ENCODE results near the gene CNR2.

Gene CNR2

GRCh38 chr1:23889074-23889473 is 24.1 kb downstream of the CNR2 start:
- TF ChIP-seq, protein P1, sequence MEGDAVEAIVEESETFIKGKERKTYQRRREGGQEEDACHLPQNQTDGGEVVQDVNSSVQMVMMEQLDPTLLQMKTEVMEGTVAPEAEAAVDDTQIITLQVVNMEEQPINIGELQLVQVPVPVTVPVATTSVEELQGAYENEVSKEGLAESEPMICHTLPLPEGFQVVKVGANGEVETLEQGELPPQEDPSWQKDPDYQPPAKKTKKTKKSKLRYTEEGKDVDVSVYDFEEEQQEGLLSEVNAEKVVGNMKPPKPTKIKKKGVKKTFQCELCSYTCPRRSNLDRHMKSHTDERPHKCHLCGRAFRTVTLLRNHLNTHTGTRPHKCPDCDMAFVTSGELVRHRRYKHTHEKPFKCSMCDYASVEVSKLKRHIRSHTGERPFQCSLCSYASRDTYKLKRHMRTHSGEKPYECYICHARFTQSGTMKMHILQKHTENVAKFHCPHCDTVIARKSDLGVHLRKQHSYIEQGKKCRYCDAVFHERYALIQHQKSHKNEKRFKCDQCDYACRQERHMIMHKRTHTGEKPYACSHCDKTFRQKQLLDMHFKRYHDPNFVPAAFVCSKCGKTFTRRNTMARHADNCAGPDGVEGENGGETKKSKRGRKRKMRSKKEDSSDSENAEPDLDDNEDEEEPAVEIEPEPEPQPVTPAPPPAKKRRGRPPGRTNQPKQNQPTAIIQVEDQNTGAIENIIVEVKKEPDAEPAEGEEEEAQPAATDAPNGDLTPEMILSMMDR (IDR thresholded peaks at IDR 0.05; ENCODE audit: low read depth, low read length, missing control alignments) = no peak
- DNase-seq (ENCODE audit: low read depth) = no peak
- H3K4me3 ChIP-seq (ENCODE audit: low read depth, low read length) = no peak overlapping the region; the same call in 1 of the 2 replicates

DNA sequence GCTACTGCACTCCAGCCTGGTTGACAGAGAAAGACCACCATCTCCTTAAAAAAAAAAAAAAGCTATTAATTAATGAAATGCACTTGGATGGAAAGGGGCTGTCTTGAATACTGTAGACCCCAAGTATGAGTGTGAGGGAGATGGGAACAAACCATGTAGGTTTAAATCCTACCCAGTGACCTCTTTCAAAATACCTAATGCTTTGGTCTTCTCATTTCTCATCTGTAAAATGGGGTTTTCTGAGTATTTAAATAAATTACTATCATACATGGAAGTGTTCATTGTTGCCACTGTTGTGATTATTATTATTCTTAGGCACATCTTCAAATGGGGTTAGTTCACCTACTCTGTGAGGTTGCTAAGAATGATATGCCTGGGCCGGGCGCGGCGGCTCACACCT is 27.9 kb downstream of the CNR2 start:
- H3K4me3 ChIP-seq (ENCODE audit: low read depth, low read length) = no peak overlapping the region
- TF ChIP-seq, protein P1 (IDR thresholded peaks at IDR 0.05; ENCODE audit: low read depth, low read length, missing control alignments) = no peak
- no peak for DNase-seq (ENCODE audit: low read depth)

DNA sequence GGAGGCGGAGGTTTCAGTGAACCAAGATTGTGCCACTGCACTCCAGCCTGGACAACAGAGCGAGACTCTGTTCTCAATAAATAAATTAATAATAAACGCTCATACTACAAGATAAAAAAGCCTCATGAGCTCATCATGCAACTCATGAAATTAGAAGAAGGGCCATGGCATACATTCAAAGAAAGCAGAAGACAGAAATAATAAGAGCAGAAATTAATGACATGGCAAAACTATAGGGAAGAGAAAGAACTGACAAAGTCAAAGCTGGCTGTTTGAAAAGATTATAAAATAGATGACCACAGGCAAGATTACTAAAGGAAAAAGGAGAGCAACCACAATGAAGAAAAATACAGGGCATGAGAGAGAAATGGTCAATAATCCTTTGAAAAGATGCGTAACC is 30.4 kb downstream of the CNR2 start:
- H3K4me3 ChIP-seq (ENCODE audit: low read depth, low read length) = no peak overlapping the region
- DNase-seq (ENCODE audit: low read depth) = no peak
- TF ChIP-seq, protein P1 (IDR thresholded peaks at IDR 0.05; ENCODE audit: low read depth, low read length, missing control alignments) = no peak

- TF ChIP-seq, protein P1 (IDR thresholded peaks at IDR 0.05; ENCODE audit: low read depth, low read length, missing control alignments) = no peak
- DNase-seq (ENCODE audit: low read depth) = no peak
- H3K4me3 ChIP-seq (ENCODE audit: low read depth, low read length) = no peak overlapping the region
These were observed 33.4 kb downstream of the CNR2 start for GRCh38 chr1:23879809-23880208.

- TF ChIP-seq, protein P1 (IDR thresholded peaks at IDR 0.05; ENCODE audit: low read depth, low read length, missing control alignments) = no peak
- H3K4me3 ChIP-seq (ENCODE audit: low read depth, low read length) = no peak overlapping the region
- no peak for DNase-seq (ENCODE audit: low read depth)
These were observed 34.5 kb downstream of the CNR2 start for GRCh38 chr1:23878668-23879067.

GRCh38 chr1:23875382-23875781 is 37.8 kb downstream of the CNR2 start:
- DNase-seq (ENCODE audit: low read depth) = no peak
- H3K4me3 ChIP-seq (ENCODE audit: low read depth, low read length) = no peak overlapping the region
- TF ChIP-seq, protein P1 (IDR thresholded peaks at IDR 0.05; ENCODE audit: low read depth, low read length, missing control alignments) = no peak

DNA sequence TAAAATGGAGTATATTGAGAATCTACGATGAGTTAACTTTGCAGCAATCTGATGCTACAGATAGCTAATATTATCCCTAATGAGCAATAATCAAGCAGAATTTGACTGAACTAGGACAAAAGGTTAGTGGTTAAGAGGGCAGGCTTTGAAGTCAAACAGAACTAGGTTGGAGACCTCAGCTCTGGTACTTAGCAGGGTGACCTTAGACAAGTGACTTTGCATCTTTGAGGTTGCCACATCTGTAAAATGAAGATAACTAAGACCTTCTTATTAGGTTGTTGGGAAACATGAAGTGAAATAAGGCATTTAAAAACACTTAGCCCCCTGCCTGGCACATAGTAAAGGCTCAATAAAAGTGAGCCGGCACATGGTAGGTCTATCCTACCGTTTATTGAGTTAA is 40.7 kb downstream of the CNR2 start:
- no peak overlapping the region for H3K4me3 ChIP-seq (ENCODE audit: low read depth, low read length)
- DNase-seq (ENCODE audit: low read depth) = no peak
- TF ChIP-seq, protein P1 (IDR thresholded peaks at IDR 0.05; ENCODE audit: low read depth, low read length, missing control alignments) = no peak

Measured in GM12864 (cell line).